ENCODE results near the gene LGALS8.
A peak's percentile ranks its signal among the peaks of the same experiment; 100 is the strongest.

Gene LGALS8

GRCh38 chr1:236489710-236490377, 33.9 kb upstream of the LGALS8 start:
- no peaks in the 10 kb centered on the region for H3K36me3 ChIP-seq (replicated peaks)
- no peak overlapping the region for H3K4me3 ChIP-seq (ENCODE audit: low read depth, low read length)
- TF ChIP-seq CTCF (IDR thresholded peaks at IDR 0.05; ENCODE audit: low read depth, low read length, missing control alignments) = peak; percentile 44
- no peaks in the 10 kb centered on the region for H3K27me3 ChIP-seq (replicated peaks)
- peak; percentile 44 for DNase-seq
- in situ Hi-C loops (cut with HindIII; ENCODE audit: low pct_ligation_motif_present, low sequenced_read_pairs) = loop anchor here (25.0 kb wide), 1 partner anchor 378 kb away; no protein-coding TSS in a partner anchor
- no peak overlapping the region for H3K27ac ChIP-seq

- Histone ChIP-seq H3K27me3 (replicated peaks) (no peaks in the 10 kb centered on the region), H3K36me3 (replicated peaks) (no peaks in the 10 kb centered on the region), H3K4me3 (ENCODE audit: low read depth, low read length) (no peak overlapping the region), H3K27ac (no peak overlapping the region)
- TF ChIP-seq CTCF (IDR thresholded peaks at IDR 0.05; ENCODE audit: low read depth, low read length, missing control alignments) = no peak
- in situ Hi-C loops (cut with HindIII; ENCODE audit: low pct_ligation_motif_present, low sequenced_read_pairs) = loop anchor here (25.0 kb wide), 1 partner anchor 379 kb away; no protein-coding TSS in a partner anchor
- DNase-seq = no peak
Observed at GRCh38 chr1:236491469-236492136, 32.2 kb upstream of the LGALS8 start.

GRCh38 chr1:236492378-236492777, 31.4 kb upstream of the LGALS8 start:
- no peak for TF ChIP-seq CTCF (IDR thresholded peaks at IDR 0.05; ENCODE audit: low read depth, low read length, missing control alignments)
- H3K27ac ChIP-seq = no peak overlapping the region
- in situ Hi-C loops (cut with HindIII; ENCODE audit: low pct_ligation_motif_present, low sequenced_read_pairs) = loop anchor here (25.0 kb wide), 1 partner anchor 380 kb away; no protein-coding TSS in a partner anchor
- no peaks in the 10 kb centered on the region for H3K27me3 ChIP-seq (replicated peaks)
- no peak for DNase-seq
- no peaks in the 10 kb centered on the region for H3K36me3 ChIP-seq (replicated peaks)
- no peak overlapping the region for H3K4me3 ChIP-seq (ENCODE audit: low read depth, low read length)

GRCh38 chr1:236494082-236494481, 29.7 kb upstream of the LGALS8 start:
- Histone ChIP-seq H3K36me3 (replicated peaks) (no peaks in the 10 kb centered on the region), H3K27me3 (replicated peaks) (no peaks in the 10 kb centered on the region), H3K4me3 (ENCODE audit: low read depth, low read length) (no peak overlapping the region), H3K27ac (no peak overlapping the region)
- TF ChIP-seq CTCF (IDR thresholded peaks at IDR 0.05; ENCODE audit: low read depth, low read length, missing control alignments) = no peak
- DNase-seq = no peak
- in situ Hi-C loops (cut with HindIII; ENCODE audit: low pct_ligation_motif_present, low sequenced_read_pairs) = loop anchor here (25.0 kb wide), 1 partner anchor 382 kb away; no protein-coding TSS in a partner anchor

- H3K36me3 ChIP-seq (replicated peaks) = no peaks in the 10 kb centered on the region
- H3K27ac ChIP-seq = no peak overlapping the region
- H3K4me3 ChIP-seq (ENCODE audit: low read depth, low read length) = no peak overlapping the region
- in situ Hi-C loops (cut with HindIII; ENCODE audit: low pct_ligation_motif_present, low sequenced_read_pairs) = loop anchor here (25.0 kb wide), 1 partner anchor 383 kb away; no protein-coding TSS in a partner anchor
- TF ChIP-seq CTCF (IDR thresholded peaks at IDR 0.05; ENCODE audit: low read depth, low read length, missing control alignments) = no peak
- no peak for DNase-seq
- H3K27me3 ChIP-seq (replicated peaks) = no peaks in the 10 kb centered on the region
Observed at GRCh38 chr1:236494586-236495466, 29.0 kb upstream of the LGALS8 start.
